Left ventricle myocardium superior (tissue), 1 donor: ENCODE data around the gene POMT2. TPM values are rescaled to one million over a fixed set of nuclear protein-coding genes. Genes with fewer than 3 reads are reported as not detected.

Source experiments
- ATAC-seq: fragments of 200-7000 bp; cut with Tn5 transposase; one replicate; pipeline ENCODE4 v1.9.1; 2020; ENCODE audit warnings: mild to moderate bottlenecking, moderate library complexity
- DNase-seq: peaks from one replicate; pipeline ENCODE4 v3.0.0-alpha.2; 2020
- intact Hi-C: fragments of 100-400 bp; cut with micrococcal nuclease; formaldehyde crosslinking; loops from one replicate; pipeline ENCODE4 v1.11.0; 2022
- total RNA-seq: library from RNA; stranded (reverse); fragmentation: NEBNext Ultra II Directional; extraction: Animal tissue kit (Norgen Biotek cat#: 25700); gene quantifications from one replicate; pipeline ENCODE4 v1.2.1, GENCODE V29; 2021
- donor health status: DM: no; HTN: yes; CAD: no; lungs with severe emphysema.

The POMT2 gene
- total RNA-seq, 1 donor from 2014 or later = 17.5 TPM

GRCh38 chr14:77253333-77254190 lies 67.1 kb downstream of the POMT2 start:
- intact Hi-C loops = no loop called here
- no peak for ATAC-seq

DNA sequence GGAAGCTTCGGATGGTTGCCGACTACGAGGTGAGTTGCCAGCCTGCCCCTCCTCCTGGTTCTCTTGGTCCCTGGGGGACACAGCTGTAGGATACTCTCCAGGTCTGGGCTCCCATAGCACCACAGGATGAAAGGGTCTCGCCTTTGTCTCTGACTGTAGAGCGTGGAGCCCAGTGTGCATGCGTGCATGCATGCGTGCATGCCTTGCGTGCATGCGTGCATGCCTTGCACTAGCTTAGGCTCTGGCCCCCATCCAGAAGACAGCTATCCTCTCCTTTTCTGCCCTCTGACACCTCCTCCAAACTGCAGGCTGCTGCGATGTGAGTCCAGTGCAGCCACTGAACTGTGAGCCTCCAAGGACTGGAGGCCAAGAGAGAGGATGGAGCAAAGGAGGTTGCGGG lies 68.8 kb downstream of the POMT2 start:
- intact Hi-C loops = no loop called here
- DNase-seq = no peak
- ATAC-seq = no peak

More at GRCh38 chr14:77253333-77254190, 67.1 kb downstream of the POMT2 start:
- no peak for DNase-seq

- DNase-seq = no peak
- intact Hi-C loops = no loop called here
- no peak for ATAC-seq
Measured at GRCh38 chr14:77250927-77251326, 69.8 kb downstream of the POMT2 start.

- no peak for DNase-seq
- intact Hi-C loops = no loop called here
- no peak for ATAC-seq
Measured at GRCh38 chr14:77249286-77249685, 71.4 kb downstream of the POMT2 start.

GRCh38 chr14:77248666-77249065 lies 72.0 kb downstream of the POMT2 start:
- intact Hi-C loops = no loop called here
- no peak for DNase-seq
- ATAC-seq = no peak

DNA sequence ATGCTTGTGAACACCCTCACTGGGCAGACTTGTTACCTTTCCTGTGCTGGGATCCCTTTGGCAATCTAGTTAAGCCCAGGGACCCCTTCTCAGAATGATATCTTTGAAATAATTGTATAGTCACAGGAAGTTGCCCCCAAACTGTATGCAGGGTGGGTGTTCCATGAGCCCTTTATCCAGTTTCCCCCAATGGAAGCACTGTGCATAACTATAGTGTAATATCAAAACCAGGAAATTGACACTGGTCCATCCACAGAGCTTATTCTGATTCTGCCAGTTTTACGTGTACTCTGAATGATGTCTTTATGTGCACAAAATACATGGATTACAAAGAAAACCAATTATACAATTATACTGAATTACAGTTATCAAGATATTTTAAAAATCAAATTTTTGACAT lies 73.9 kb downstream of the POMT2 start:
- DNase-seq (no peak), ATAC-seq (no peak)
- intact Hi-C loops = no loop called here

- intact Hi-C loops = no loop called here
- DNase-seq (no peak), ATAC-seq (no peak)
Measured at GRCh38 chr14:77245820-77246219, 74.9 kb downstream of the POMT2 start.

DNA sequence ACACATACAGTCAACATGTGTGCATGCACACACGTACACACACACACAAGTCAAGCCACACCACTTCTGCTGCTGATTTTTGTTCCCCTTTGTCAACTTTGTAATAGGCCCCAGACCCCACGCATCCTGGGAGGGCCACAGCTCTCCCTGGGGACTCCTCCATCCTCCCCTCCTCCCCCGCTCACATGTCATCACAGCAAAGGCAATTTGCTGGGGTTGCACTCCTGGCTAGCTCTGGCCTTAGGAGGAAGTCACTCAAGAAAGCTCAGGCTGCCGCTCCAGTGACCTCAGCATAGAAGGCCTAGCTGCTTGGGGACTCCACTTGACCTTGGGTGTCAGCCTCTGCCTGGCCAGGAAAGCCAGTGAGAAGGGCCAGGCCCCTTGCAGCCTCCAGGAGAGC lies 76.8 kb downstream of the POMT2 start:
- intact Hi-C loops = no loop called here
- ATAC-seq (no peak), DNase-seq (no peak)

GRCh38 chr14:77242752-77243151 lies 77.9 kb downstream of the POMT2 start:
- DNase-seq (no peak), ATAC-seq (no peak)
- intact Hi-C loops = no loop called here

DNA sequence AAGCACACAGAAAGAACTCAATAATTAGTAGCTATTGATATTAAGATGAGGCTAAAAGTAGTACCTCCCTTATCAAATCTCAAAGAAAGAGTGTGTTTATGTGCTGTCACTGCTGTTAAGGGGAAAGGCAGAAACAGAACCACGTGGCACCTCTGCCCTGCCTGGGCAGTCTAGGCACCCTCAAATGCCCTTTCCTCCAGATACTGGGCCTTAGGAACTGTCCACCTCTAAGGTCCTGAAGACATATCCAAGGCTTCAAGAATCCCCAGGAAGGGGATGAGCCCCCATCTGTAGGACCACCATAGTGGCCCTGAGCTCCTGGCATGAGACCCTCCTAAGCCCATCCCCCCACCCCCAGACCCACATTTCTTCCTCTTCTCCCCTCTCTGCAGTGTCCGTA lies 78.7 kb downstream of the POMT2 start:
- peak; percentile 53 for ATAC-seq
- intact Hi-C loops = no loop called here

GRCh38 chr14:77240336-77240915 lies 80.3 kb downstream of the POMT2 start:
- DNase-seq = no peak
- intact Hi-C loops = no loop called here
- ATAC-seq = no peak

More for the DNA sequence above, 78.7 kb downstream of the POMT2 start:
- no peak for DNase-seq

- intact Hi-C loops = no loop called here
- DNase-seq (no peak), ATAC-seq (no peak)
Measured at GRCh38 chr14:77239412-77239811, 81.3 kb downstream of the POMT2 start.

DNA sequence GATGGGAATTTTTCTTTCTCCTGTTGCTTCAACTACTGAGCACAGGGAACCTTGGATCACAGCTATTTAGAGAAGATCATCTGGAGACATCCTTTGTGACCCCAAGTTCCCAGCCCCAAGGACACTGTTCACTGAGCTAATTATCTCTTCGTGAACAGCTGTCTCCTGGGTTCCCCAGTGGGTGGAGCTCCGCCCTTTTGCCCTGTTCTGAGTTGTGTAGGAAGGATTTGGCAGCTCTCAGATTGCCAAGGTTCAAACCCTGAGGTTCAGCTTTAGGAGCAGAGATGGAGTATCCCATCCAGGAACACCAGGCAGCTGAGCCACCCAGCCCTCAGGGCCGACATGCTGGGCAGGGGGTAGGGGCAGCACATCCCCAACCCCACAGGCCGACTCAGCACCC lies 81.7 kb downstream of the POMT2 start:
- DNase-seq (no peak), ATAC-seq (no peak)
- intact Hi-C loops = no loop called here

DNA sequence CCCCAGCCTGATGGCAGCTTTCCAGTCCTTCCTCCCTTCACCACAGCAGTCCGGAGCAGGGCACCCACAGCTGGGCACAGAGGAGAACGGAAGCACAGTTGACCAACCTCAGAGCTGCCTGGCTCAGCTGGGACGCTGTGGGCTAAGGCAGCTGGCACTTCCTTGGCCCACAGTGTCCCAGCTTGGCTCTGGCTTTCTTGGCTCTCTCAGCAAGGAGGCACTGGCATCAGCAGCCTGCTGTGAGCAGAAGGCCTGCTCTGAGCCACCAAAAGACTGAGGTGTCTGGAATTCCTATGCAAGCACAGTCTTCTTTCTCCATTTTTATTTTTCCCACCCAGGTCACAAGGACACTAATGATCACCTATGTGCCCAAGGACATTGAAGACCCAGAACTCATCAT lies 82.3 kb downstream of the POMT2 start:
- DNase-seq (no peak), ATAC-seq (no peak)
- intact Hi-C loops = no loop called here

DNA sequence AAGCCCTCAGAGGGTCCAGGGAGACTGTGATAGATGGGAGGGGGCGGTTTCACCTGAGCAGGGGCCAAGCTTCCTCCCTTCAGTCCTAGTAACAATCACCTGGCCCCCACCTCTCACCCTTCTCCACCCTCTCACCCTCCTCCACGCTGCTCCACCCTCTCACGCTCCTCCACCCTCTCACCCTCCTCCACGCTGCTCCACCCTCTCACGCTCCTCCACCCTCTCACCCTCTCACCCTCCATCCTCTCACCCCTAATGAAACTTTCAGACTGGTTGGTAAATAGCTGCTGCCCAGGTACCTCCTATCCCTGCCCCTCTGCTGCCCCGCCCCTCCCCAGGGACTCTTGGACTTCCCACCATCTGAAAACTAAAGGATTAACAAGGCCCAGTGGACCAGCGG lies 83.9 kb downstream of the POMT2 start:
- no peak for DNase-seq
- no peak for ATAC-seq
- intact Hi-C loops = no loop called here

- intact Hi-C loops = no loop called here
- DNase-seq (no peak), ATAC-seq (no peak)
Measured at GRCh38 chr14:77231721-77232120, 89.0 kb downstream of the POMT2 start.

DNA sequence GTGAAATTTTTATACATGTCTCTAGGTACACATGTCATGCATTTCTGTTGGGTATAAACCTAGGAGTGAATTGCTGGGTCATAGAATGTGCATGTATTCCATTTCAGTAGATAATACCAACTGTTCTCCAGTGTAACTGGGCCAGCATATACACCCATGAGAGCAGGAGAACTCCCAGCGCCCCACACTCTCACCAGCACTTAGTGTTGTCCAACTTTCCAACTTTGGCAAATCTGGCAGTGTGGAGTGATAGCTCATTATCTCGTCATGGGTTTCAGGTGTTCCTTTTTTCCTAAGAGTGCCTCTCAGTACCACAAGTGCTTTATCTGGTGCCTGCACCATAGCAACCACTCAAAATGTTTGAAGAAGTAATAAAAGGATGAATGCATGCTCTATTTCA lies 89.8 kb downstream of the POMT2 start:
- ATAC-seq = no peak

GRCh38 chr14:77228056-77228455 lies 92.6 kb downstream of the POMT2 start:
- intact Hi-C loops = no loop called here
- ATAC-seq (no peak), DNase-seq (no peak)

More for the DNA sequence above, 89.8 kb downstream of the POMT2 start:
- DNase-seq = no peak
- intact Hi-C loops = no loop called here

DNA sequence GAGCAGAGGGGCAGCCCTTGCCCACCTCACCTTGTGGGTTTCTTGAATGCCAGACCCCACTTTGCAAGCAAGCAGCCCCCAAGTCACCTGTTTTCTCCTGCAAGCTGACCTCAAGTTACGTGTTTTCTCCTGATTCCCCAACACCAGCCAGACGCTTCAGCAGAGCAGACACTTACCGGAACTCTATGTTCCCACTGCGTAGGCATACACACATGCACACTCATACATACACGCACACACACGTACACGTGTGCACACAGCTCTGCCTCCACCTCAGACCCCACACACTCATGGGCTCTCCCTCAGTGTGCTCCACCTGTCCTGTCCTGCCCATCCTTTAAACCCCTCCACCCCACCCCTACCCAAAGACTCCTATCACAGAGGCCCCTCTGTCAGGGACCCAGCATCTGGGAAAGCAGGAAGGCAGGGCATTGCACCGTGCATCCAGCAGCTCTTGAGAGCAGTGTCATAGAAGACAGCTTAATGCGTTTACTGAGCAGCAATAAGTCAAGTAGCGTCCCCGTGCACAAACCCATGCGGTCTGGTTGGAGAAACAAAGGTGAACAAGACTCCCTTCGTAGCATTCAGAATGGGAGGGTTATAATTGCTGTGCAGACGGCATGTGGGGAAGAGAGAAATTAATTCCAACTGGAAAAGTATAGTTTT lies 94.7 kb downstream of the POMT2 start:
- ATAC-seq (no peak), DNase-seq (no peak)
- intact Hi-C loops = no loop called here

GRCh38 chr14:77225254-77225653 lies 95.4 kb downstream of the POMT2 start:
- ATAC-seq (no peak), DNase-seq (no peak)
- intact Hi-C loops = no loop called here
